ENCODE measurements around the gene STARD13. TPM values are rescaled to one million over a fixed set of nuclear protein-coding genes. Genes with fewer than 3 reads are reported as not detected.
"Not testable (repeated sequence)": the region's sequence is repeated elsewhere in the genome, so short reads cannot be mapped to it uniquely, and the experiment has no call there.

The STARD13 gene
- total RNA-seq, 1 experiment from 2014 or later: 1.2 TPM

DNA sequence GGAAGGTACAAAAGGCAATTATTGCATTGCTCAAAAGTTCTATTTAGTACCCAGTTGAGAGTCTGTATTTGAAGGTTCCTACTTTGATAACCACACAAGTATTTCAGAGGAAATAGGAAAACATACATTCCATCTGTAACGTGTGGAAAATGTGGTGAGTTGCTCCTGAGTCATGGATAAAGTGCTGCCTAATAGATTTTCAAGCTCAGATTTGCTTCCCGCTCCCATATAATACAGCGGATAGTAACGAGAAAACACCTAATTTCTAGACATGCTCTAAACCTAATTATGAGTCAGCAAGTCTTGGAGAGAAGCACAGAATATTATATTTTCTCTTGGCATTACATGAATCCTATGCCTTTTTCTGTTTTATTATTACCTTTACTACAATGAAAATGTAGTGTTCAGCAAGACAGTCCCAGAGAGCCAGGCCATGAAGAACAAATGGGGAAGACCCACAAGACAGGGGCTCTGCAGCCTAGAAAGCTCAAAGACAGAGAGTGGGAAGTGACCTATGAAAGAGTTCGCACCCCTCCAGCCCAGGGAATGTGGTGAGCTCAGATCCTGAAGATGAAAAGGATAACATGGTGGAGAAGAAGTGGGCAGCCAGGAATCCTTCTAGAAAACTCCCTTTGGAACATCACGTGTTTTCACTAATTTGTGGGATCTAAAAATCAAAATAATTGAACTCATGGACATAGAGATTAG is 116.1 kb downstream of the STARD13 start:
- Histone ChIP-seq H3K36me3 (ENCODE audit: insufficient read depth, low read length) (no peaks in the 10 kb centered on the region), H3K4me1 (ENCODE audit: low read length) (no peaks in the 10 kb centered on the region), H4K20me1 (ENCODE audit: insufficient read depth, low read depth, low read length) (no peaks in the 10 kb centered on the region), H2AFZ (ENCODE audit: low read length) (no peak overlapping the region), H3K9me3 (ENCODE audit: low read length) (no peaks in the 10 kb centered on the region), H3K4me2 (ENCODE audit: low read depth, low read length, poor library complexity, severe bottlenecking) (no peak overlapping the region), H3K27ac (ENCODE audit: low read length) (no peak overlapping the region), H3K9ac (ENCODE audit: low read length) (no peak overlapping the region), H3K79me2 (ENCODE audit: low read length) (no peaks in the 10 kb centered on the region), H3K9me2 (replicated peaks; ENCODE audit: insufficient read depth, low read length) (no peaks in the 10 kb centered on the region), H3K27me3 (ENCODE audit: low read length) (no peaks in the 10 kb centered on the region), H3K4me3 (ENCODE audit: low read length) (no peak overlapping the region)
- DNase-seq: no peak

DNA sequence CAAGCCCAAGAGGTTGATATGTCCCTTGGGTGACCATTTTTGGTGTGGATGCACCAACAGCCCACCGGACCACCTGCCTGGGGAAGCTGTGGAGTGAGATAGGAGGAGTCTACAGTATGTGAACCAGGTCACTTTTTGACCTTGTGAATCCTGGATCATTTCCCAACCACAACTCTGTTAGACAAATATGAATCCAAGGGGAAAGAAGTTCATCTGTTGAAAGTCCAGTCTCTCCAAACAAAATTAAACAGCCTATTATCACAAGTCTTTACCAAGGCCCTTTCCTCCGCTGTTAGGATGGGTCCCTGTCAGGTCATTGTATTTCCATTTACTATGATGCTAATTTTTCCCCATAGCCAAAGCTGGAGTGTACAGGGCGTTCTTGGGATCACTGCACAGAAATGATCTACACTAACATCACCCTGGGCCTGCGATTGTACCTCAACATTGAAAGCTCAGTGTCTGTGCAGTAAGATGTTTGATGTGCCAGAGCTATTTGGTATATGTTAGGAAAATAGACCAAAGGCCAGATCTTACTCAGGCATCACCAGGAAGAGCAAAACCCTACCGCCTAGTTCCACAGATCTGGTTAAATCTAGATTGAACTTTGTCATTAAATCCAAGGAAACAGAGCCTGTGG is 117.1 kb downstream of the STARD13 start:
- no peaks in the 10 kb centered on the region for H3K27me3 ChIP-seq (ENCODE audit: low read length)
- no peaks in the 10 kb centered on the region for H3K9me3 ChIP-seq (ENCODE audit: low read length)
- H3K4me3 ChIP-seq (ENCODE audit: low read length): no peak overlapping the region
- no peaks in the 10 kb centered on the region for H3K4me1 ChIP-seq (ENCODE audit: low read length)
- no peaks in the 10 kb centered on the region for H3K79me2 ChIP-seq (ENCODE audit: low read length)
- H4K20me1 ChIP-seq (ENCODE audit: insufficient read depth, low read depth, low read length): no peaks in the 10 kb centered on the region
- H2AFZ ChIP-seq (ENCODE audit: low read length): no peak overlapping the region
- H3K4me2 ChIP-seq (ENCODE audit: low read depth, low read length, poor library complexity, severe bottlenecking): no peak overlapping the region
- H3K36me3 ChIP-seq (ENCODE audit: insufficient read depth, low read length): no peaks in the 10 kb centered on the region
- no peaks in the 10 kb centered on the region for H3K9me2 ChIP-seq (replicated peaks; ENCODE audit: insufficient read depth, low read length)
- H3K27ac ChIP-seq (ENCODE audit: low read length): no peak overlapping the region
- no peak for DNase-seq
- H3K9ac ChIP-seq (ENCODE audit: low read length): no peak overlapping the region

DNA sequence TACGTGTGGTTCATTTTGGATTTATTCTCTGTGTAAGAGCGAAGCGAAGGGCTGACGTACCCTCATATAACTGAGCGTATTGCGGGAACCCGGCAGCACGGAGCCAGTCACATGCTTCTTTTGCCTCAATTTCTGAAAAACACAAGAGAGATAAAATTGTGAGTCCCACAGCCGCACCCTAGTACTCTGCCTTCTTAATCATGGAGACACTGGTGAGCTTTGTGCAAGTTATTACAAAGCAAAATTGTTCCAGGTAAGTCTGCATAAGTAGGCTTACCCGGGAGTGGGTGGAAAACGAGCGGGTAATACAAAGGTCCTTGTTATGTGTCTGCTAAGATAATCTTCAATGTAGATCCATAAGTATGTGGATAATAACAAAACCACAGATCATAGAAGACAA is 118.1 kb downstream of the STARD13 start:
- Histone ChIP-seq H3K27me3 (ENCODE audit: low read length) (no peaks in the 10 kb centered on the region), H3K9me2 (replicated peaks; ENCODE audit: insufficient read depth, low read length) (no peaks in the 10 kb centered on the region), H4K20me1 (ENCODE audit: insufficient read depth, low read depth, low read length) (no peaks in the 10 kb centered on the region), H3K4me2 (ENCODE audit: low read depth, low read length, poor library complexity, severe bottlenecking) (no peak overlapping the region), H3K4me3 (ENCODE audit: low read length) (no peak overlapping the region), H3K9me3 (ENCODE audit: low read length) (no peaks in the 10 kb centered on the region), H3K9ac (ENCODE audit: low read length) (no peak overlapping the region), H3K79me2 (ENCODE audit: low read length) (no peaks in the 10 kb centered on the region), H3K27ac (ENCODE audit: low read length) (no peak overlapping the region), H3K4me1 (ENCODE audit: low read length) (no peaks in the 10 kb centered on the region), H3K36me3 (ENCODE audit: insufficient read depth, low read length) (no peaks in the 10 kb centered on the region), H2AFZ (ENCODE audit: low read length) (no peak overlapping the region)
- DNase-seq: no peak

DNA sequence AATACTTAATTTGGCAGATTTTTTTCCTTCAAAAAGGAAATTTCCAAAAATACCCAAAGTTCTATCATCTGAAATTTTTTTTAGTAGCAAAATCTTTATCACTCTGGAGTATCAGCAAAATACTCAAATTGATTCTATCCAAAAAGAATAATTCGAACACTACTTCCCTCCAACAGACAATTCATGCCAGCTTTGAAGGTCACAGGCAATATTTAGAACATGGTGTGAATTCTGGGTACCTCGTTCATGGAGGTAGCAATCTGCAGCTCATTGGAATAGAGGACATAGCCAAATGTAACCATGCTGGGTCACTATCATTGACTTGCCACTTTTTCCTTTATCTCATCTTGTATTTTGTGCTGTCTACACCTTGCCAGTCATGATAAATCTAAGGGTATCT is 119.8 kb downstream of the STARD13 start:
- Histone ChIP-seq H3K4me3 (ENCODE audit: low read length) (no peak overlapping the region), H2AFZ (ENCODE audit: low read length) (no peak overlapping the region), H3K27me3 (ENCODE audit: low read length) (no peaks in the 10 kb centered on the region), H3K9me3 (ENCODE audit: low read length) (no peaks in the 10 kb centered on the region), H3K79me2 (ENCODE audit: low read length) (no peaks in the 10 kb centered on the region), H3K36me3 (ENCODE audit: insufficient read depth, low read length) (no peaks in the 10 kb centered on the region), H4K20me1 (ENCODE audit: insufficient read depth, low read depth, low read length) (no peaks in the 10 kb centered on the region), H3K27ac (ENCODE audit: low read length) (no peak overlapping the region), H3K9ac (ENCODE audit: low read length) (no peak overlapping the region), H3K4me1 (ENCODE audit: low read length) (no peaks in the 10 kb centered on the region), H3K9me2 (replicated peaks; ENCODE audit: insufficient read depth, low read length) (no peaks in the 10 kb centered on the region), H3K4me2 (ENCODE audit: low read depth, low read length, poor library complexity, severe bottlenecking) (no peak overlapping the region)
- no peak for DNase-seq

DNA sequence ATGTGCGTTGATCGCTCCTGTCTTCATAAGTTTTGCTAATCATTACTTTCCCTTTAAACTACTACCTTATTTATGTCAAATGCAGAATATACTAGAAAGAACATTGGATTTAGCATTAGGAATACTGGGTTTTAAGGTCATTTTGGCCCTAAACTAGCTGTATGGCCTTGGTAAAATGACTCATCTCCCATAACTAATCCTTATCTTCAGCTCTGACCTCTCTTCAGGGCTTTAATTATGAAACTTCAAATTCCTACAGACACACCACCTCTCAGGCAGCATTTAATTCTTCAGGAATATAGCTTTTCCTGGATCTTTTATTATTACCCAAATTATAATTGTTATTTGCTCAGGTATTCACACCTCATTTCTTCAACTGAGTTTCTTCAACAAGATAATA is 121.2 kb downstream of the STARD13 start:
- Histone ChIP-seq H3K4me3 (ENCODE audit: low read length) (no peak overlapping the region), H3K4me2 (ENCODE audit: low read depth, low read length, poor library complexity, severe bottlenecking) (no peak overlapping the region), H3K9me3 (ENCODE audit: low read length) (no peaks in the 10 kb centered on the region), H3K4me1 (ENCODE audit: low read length) (no peaks in the 10 kb centered on the region), H3K9me2 (replicated peaks; ENCODE audit: insufficient read depth, low read length) (no peaks in the 10 kb centered on the region), H3K27ac (ENCODE audit: low read length) (no peak overlapping the region), H3K9ac (ENCODE audit: low read length) (no peak overlapping the region), H3K36me3 (ENCODE audit: insufficient read depth, low read length) (no peaks in the 10 kb centered on the region), H3K27me3 (ENCODE audit: low read length) (no peaks in the 10 kb centered on the region), H4K20me1 (ENCODE audit: insufficient read depth, low read depth, low read length) (no peaks in the 10 kb centered on the region), H2AFZ (ENCODE audit: low read length) (no peak overlapping the region), H3K79me2 (ENCODE audit: low read length) (no peaks in the 10 kb centered on the region)
- DNase-seq: no peak

DNA sequence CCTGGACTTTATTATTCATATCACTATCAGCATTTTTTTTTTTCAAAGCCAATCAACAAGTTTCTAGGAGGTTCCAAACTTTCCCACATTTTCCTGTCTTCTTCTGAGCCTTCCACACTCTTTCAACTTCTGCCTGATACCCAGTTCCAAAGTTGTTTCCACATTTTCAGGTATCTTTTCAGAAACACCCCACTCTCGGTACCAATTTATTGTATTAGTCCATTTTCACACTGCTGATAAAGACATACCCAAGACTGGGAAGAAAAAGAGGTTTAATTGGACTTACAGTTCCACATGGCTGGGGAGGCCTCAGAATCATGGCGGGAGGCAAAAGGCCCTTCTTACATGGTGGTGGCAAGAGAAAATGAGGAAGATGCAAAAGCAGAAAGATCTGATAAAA is 122.8 kb downstream of the STARD13 start:
- DNase-seq; H3K4me2 ChIP-seq (ENCODE audit: low read depth, low read length, poor library complexity, severe bottlenecking); H3K36me3 ChIP-seq (ENCODE audit: insufficient read depth, low read length); H3K4me1 ChIP-seq (ENCODE audit: low read length); H3K9me3 ChIP-seq (ENCODE audit: low read length); H3K27me3 ChIP-seq (ENCODE audit: low read length); H4K20me1 ChIP-seq (ENCODE audit: insufficient read depth, low read depth, low read length); H3K4me3 ChIP-seq (ENCODE audit: low read length); H3K9me2 ChIP-seq (replicated peaks; ENCODE audit: insufficient read depth, low read length); H3K79me2 ChIP-seq (ENCODE audit: low read length); H3K9ac ChIP-seq (ENCODE audit: low read length); H2AFZ ChIP-seq (ENCODE audit: low read length); H3K27ac ChIP-seq (ENCODE audit: low read length): not testable (repeated sequence)

DNA sequence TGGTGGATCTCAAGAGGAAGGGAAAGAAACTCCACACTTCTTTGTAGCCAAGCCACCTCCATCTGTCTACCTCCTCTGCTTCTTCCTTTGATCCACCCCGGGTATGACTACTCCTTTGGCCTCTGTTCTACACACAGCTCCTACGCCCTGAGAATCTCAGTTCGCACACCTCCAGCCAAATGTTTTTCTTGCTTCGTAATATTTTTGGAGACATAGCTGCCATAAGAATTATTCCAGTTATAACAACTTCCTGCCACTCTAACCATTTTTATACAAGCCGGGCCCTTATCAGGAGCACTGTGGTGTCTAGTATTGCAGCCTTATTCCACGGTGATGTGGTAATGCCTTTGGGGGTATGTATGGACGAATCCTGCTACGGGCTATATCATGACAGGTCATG is 126.7 kb downstream of the STARD13 start:
- H3K27ac ChIP-seq (ENCODE audit: low read length): no peak overlapping the region
- H3K9me3 ChIP-seq (ENCODE audit: low read length): no peaks in the 10 kb centered on the region
- DNase-seq: no peak
- no peaks in the 10 kb centered on the region for H3K36me3 ChIP-seq (ENCODE audit: insufficient read depth, low read length)
- H4K20me1 ChIP-seq (ENCODE audit: insufficient read depth, low read depth, low read length): no peaks in the 10 kb centered on the region
- H3K9me2 ChIP-seq (replicated peaks; ENCODE audit: insufficient read depth, low read length): no peaks in the 10 kb centered on the region
- H3K27me3 ChIP-seq (ENCODE audit: low read length): no peaks in the 10 kb centered on the region
- H3K4me2 ChIP-seq (ENCODE audit: low read depth, low read length, poor library complexity, severe bottlenecking): no peak overlapping the region
- H3K79me2 ChIP-seq (ENCODE audit: low read length): no peaks in the 10 kb centered on the region
- no peak overlapping the region for H3K4me3 ChIP-seq (ENCODE audit: low read length)
- no peak overlapping the region for H2AFZ ChIP-seq (ENCODE audit: low read length)
- H3K4me1 ChIP-seq (ENCODE audit: low read length): no peaks in the 10 kb centered on the region
- no peak overlapping the region for H3K9ac ChIP-seq (ENCODE audit: low read length)

DNA sequence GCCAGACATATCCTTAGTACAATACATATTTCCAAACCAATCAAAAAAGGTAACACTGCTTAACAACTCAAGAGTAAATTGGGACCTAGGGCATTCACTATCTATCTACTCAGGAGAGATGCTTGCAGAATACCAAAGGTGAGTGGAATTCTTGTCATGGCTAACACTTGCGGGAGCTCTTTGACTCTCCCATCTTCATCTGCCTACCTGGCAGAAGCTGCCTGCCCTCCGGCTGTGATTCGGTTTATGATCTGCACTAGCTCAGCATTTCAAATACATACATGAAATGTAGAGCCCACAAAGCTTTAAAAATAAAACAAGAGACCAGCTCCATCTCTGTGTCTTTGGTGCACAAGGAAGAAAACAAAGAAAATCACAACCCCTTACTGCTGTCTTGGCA is 127.3 kb downstream of the STARD13 start:
- H4K20me1 ChIP-seq (ENCODE audit: insufficient read depth, low read depth, low read length): no peaks in the 10 kb centered on the region
- DNase-seq: no peak
- no peak overlapping the region for H2AFZ ChIP-seq (ENCODE audit: low read length)
- H3K9me3 ChIP-seq (ENCODE audit: low read length): no peaks in the 10 kb centered on the region
- H3K79me2 ChIP-seq (ENCODE audit: low read length): no peaks in the 10 kb centered on the region
- H3K27ac ChIP-seq (ENCODE audit: low read length): no peak overlapping the region
- no peaks in the 10 kb centered on the region for H3K36me3 ChIP-seq (ENCODE audit: insufficient read depth, low read length)
- no peak overlapping the region for H3K4me3 ChIP-seq (ENCODE audit: low read length)
- H3K4me1 ChIP-seq (ENCODE audit: low read length): no peaks in the 10 kb centered on the region
- no peaks in the 10 kb centered on the region for H3K27me3 ChIP-seq (ENCODE audit: low read length)
- H3K9me2 ChIP-seq (replicated peaks; ENCODE audit: insufficient read depth, low read length): no peaks in the 10 kb centered on the region
- no peak overlapping the region for H3K9ac ChIP-seq (ENCODE audit: low read length)
- no peak overlapping the region for H3K4me2 ChIP-seq (ENCODE audit: low read depth, low read length, poor library complexity, severe bottlenecking)
